ENCODE measurements around the gene TMEM61.
A peak's percentile ranks its signal among the peaks of the same experiment; 100 is the strongest.
"Not testable (repeated sequence)": the region's sequence is repeated elsewhere in the genome, so short reads cannot be mapped to it uniquely, and the experiment has no call there.

The TMEM61 gene

GRCh38 chr1:54980528-54981241, at the start of gene TMEM61:
Gene TMEM61, plus strand, starts transcription at chr1:54980628. Its CDS starts 438 bp downstream, at chr1:54981066.
- DNase-seq, result peak in 1 of 10 donors; percentile 59
- intact Hi-C loops (cut with DNase I), result no loop called here

DNA sequence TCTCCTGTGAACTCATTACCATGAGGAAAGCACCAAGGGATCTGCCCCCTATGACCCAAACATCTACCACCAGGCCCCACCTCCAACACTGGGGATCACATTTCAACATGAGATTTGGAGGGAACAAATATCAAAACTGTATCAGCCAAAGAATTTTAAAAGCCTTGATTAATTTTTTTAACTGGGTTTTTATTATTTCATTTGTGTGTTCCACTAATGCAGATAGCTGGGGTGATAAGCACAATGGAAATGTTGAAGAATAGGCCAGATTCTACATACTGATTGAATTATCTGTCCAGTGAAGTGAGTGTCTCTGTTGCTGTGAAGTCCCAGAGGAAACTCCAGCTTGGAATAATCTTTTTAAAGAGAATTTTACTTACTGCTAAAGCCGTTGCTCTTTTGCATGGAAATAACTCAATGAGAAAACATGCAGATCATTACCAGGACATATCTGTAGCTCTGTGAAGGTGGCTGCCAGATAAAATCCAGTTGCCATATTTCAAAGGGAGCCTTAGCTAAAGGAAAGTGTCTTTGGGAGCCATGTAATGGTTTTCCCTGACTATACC, 49.1 kb upstream of the TMEM61 start:
- intact Hi-C loops (cut with DNase I), result no loop called here
- no peak for DNase-seq

GRCh38 chr1:54934081-54934480, 46.3 kb upstream of the TMEM61 start:
- intact Hi-C loops (cut with DNase I), result not testable (repeated sequence)

GRCh38 chr1:54934869-54935268, 45.6 kb upstream of the TMEM61 start:
- no peak for DNase-seq
- intact Hi-C loops (cut with DNase I), result no loop called here

More at GRCh38 chr1:54934081-54934480, 46.3 kb upstream of the TMEM61 start:
- DNase-seq, result not testable (repeated sequence)

DNA sequence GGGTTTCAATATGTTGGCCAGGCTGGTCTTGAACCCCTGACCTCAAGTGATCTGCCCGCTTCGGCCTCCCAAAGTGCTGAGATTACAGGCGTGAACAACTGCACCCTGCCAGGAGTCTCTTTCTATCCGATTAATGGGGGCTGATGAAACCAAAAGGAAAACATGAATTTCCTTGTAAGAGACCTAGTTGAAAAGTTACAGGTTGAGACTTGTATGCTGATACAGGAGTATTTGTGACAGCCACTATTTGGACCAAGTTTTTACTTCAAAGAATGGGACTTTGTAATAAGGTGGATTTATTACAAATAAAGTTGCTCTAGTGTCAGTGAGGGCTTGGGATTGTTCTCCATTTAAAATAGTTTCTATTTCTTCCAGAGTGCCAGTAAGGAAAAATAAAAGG, 43.6 kb upstream of the TMEM61 start:
- intact Hi-C loops (cut with DNase I), result no loop called here
- no peak for DNase-seq

- intact Hi-C loops (cut with DNase I), result no loop called here
- DNase-seq, result no peak
Measured at GRCh38 chr1:54937469-54937868, 43.0 kb upstream of the TMEM61 start.

DNA sequence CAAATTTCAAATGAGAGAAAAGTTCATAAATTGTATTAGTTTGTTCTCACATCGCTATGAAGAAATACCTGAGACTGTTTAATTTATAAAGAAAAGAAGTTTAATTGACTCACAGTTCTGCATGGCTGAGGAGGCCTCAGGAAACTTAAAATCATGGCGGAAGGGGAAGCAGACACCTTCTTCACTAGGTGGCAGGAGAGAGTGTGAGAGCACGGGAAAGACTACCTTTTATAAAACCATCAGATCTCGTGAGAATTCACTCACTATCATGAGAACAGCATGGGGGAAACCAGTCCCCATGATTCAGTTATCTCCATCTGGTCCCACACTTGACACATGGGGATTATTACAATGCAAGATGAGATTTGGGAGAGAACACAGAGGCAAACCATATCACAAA, 41.5 kb upstream of the TMEM61 start:
- intact Hi-C loops (cut with DNase I); DNase-seq: not testable (repeated sequence)

GRCh38 chr1:54940042-54940441, 40.4 kb upstream of the TMEM61 start:
- no peak for DNase-seq
- intact Hi-C loops (cut with DNase I), result loop anchor here (10.0 kb wide), 2 partner anchors 55 to 1645 kb away; partner anchors contain the start of gene DHCR24

GRCh38 chr1:54942976-54943375, 37.5 kb upstream of the TMEM61 start:
- no peak for DNase-seq
- intact Hi-C loops (cut with DNase I), result loop anchor here (10.0 kb wide), 2 partner anchors 58 to 1642 kb away; partner anchors contain the start of gene DHCR24

DNA sequence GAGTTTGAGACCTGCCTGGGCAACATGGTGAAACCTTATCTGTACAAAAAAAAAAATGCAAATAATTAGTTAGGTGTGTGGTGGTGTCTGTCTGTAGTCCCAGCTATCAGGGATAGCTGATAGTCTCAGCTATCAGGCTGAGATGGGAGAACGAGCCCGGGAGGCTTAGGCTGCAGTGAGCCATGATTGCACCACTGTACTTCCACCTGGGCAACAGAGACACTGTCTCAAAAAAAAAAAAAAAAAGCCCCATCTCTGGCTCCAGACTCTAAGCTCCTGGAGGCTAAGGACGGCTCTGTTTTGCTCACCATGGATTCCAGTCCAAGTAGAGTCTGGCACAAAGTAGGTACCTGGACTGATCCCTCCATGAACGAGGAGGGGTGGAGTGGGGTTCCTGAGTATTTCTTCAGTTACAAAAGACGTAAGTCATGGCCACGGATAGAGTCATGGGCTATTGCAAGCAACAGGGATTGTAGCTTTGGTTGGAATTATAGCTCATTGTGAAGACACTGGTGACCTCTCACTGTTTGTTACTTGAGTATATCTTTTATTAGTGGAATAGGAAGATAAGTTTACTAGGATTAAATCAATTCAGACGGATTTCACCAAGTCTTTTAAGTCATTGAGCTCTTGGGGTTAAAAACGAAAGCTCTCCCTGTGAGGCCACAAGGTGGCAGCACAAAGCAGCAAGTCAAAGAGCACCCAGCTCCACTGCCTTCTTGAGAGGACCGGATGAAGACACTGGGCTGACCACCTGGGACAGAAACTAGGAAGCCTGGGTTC, 35.6 kb upstream of the TMEM61 start:
- DNase-seq, result peak; percentile 31 to 95 (median 74)
- intact Hi-C loops (cut with DNase I), result loop anchor here (1.0 to 10.0 kb wide), 3 partner anchors 60 to 1640 kb away; partner anchors contain the start of gene DHCR24

DNA sequence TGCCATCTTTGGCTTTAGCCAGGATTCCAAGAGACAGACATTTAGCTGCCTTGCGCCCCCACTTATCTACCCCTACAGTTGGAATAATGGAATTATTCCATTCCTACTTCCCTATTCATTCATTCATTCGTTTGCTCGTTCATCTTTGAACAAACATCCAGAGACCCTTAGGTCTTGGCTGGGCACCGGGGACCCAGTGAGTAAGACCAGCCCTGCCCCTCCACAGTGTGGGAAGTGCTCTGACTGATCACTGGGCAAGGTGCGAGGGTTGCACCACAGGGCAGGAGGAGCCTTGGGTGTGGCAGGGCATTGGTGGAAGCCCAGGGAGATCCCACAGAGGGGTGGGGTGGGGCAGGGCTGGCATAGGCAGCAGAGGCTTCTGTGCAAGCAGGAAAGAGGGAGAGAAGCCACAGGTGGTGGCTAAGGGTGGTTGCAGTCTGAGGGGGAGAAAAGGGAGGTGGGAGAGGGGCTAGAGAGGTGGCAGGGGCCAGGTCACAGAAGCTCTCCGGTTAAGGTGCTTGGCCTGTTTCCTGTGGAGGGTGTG, 35.0 kb upstream of the TMEM61 start:
- no peak for DNase-seq
- intact Hi-C loops (cut with DNase I), result loop anchor here (1.0 to 10.0 kb wide), 3 partner anchors 61 to 1639 kb away; partner anchors contain the start of gene DHCR24

- intact Hi-C loops (cut with DNase I), result loop anchor here (10.0 kb wide), 2 partner anchors 63 to 1637 kb away; partner anchors contain the start of gene DHCR24
- no peak for DNase-seq
Measured at GRCh38 chr1:54947540-54947939, 32.9 kb upstream of the TMEM61 start.

DNA sequence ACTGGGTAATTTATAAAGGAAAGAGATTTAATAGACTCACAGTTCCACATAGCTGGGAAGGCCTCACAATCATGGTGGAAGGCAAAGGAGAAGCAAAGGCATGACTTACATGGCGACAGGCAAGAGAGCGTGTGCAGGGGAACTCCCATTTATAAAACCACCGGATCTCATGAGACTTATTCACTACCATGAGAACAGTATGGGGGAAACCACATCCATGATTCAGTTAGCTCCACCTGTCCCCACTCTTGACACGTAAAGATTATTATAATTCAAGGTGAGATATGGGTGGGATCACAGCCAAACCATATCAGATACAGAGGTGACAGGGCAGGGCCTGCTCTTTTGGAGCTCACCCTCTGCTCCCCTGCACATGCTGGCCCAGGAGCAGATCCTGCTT, 31.4 kb upstream of the TMEM61 start:
- intact Hi-C loops (cut with DNase I), result loop anchor here (10.0 kb wide), 2 partner anchors 64 to 1636 kb away; partner anchors contain the start of gene DHCR24

GRCh38 chr1:54950006-54950368, 30.4 kb upstream of the TMEM61 start:
- intact Hi-C loops (cut with DNase I), result loop anchor here (1.0 to 2.0 kb wide), 2 partner anchors 46 to 73 kb away; no protein-coding TSS in a partner anchor
- DNase-seq, result no peak

More for the DNA sequence above, 31.4 kb upstream of the TMEM61 start:
- DNase-seq, result no peak

DNA sequence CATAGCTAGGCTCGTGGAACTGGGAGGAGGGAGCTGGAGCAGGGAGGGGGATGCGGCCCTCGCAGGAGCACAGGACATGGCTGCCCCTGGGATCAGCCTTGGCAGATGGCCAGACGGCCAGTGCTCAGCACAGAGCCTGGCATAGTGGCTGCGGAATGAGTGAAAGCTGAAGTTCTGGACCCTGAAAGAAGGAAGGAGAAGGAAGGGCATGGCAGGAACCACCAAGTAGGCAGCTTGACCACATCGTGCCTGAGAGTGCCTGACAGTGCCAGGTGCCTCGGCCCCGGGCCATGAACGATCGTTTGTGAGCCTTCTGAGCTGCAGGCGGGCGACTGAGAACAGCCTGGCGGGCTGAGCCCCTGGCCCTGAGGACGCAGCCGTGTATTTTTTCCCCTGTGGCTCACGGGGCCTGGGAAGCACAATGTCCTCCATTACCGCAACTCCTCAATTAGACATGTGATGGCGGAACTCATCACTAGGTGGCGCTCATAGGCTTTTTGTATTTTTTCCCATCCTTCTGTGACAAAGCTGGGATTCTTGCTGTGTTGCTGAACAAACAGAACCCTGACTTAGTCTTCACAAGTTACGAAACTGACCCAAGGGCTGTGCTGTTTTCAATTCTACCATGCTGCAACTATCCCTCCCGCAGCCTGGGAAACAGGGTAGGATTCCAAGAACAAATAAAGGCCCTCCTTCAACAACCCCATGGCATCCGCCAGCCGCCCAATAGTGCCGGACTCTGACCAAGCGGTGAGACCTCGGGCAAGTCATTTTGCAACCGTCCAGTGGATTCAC, 29.9 kb upstream of the TMEM61 start:
- DNase-seq, result peak in 8 of 10 donors; percentile 45 to 92 (median 80)
- intact Hi-C loops (cut with DNase I), result loop anchor here (1.0 to 2.0 kb wide), 2 partner anchors 46 to 72 kb away; no protein-coding TSS in a partner anchor

- intact Hi-C loops (cut with DNase I), result loop anchor here (2.0 kb wide), 1 partner anchor 71 kb away; no protein-coding TSS in a partner anchor
Measured at GRCh38 chr1:54951810-54952226, 28.6 kb upstream of the TMEM61 start.

GRCh38 chr1:54952950-54953718, 27.3 kb upstream of the TMEM61 start:
- DNase-seq, result no peak
- intact Hi-C loops (cut with DNase I), result no loop called here

More at GRCh38 chr1:54951810-54952226, 28.6 kb upstream of the TMEM61 start:
- DNase-seq, result no peak

DNA sequence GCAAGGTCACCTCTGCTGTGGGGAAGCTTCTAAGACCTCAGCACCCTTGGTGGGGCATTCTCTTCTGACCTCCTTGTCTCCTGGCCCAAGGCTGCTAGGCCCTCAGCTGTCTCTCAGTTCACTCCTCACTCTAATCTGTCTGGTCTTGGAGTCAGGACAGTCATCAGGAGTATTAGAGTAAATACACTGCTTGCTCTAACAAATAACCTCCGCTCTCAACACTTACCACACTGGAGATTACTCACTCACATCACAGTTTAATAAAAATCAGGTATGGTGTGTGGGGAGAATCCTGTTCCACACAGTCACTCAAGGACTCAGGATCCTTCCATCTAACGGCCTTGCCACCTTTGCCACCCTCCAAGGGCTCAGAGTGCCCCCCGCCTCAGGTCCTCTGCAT, 26.6 kb upstream of the TMEM61 start:
- intact Hi-C loops (cut with DNase I), result no loop called here
- no peak for DNase-seq

DNA sequence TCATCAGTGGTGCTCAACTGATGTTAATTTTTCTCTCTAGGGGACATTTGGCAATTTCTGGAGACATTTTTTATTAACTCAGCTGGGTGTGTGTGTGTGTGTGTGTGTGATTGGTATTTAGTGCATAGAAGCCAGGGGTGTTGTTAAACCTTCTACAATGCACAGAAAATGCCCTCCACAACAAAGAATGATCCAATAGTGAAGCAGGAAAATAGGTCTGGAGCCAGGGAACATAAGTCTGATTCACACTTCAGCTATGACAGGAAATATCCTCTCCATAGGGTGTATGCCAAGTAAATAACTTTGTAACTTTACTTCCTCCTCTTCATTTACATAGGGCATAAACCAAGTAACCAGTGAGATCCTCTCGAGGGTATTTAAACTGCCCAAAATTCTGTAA, 25.1 kb upstream of the TMEM61 start:
- DNase-seq, result no peak
- intact Hi-C loops (cut with DNase I), result no loop called here

Measured in posterior cingulate gyrus (tissue), 11 donors.